Measurements from ENCODE around the gene LIPC.

GRCh38 chr15:58392611-58393161 is 39.1 kb upstream of the LIPC start:
- no peak for TF ChIP-seq EZH2 (IDR thresholded peaks at IDR 0.05; ENCODE audit: borderline replicate concordance, low read depth, low read length, severe bottlenecking)
- TF ChIP-seq CTCF (IDR thresholded peaks at IDR 0.05; ENCODE audit: borderline replicate concordance, extremely low read depth, low read length, poor library complexity, severe bottlenecking), result no peak

All from DND-41 (cell line).